Adrenal gland (tissue), 12 donors: ENCODE results near the gene NNT. TPM values are rescaled to one million over a fixed set of nuclear protein-coding genes. Genes with fewer than 3 reads are reported as not detected.

ENCODE experiments used
- DNase-seq, 7 donors: peaks; one replicate each; pipeline ENCODE4 v3.0.0-alpha.2; 2019 to 2020
- H3K27ac ChIP-seq, 5 donors: fragments of 200-600 bp; sonication (generic) in 4 of 5; 1 replicate in 3 of 5; 2 replicates in 2 of 5; pipeline versions ENCODE4 v1.5.1 to v1.8.0; 2016 to 2020; ENCODE audit warnings: mild to moderate bottlenecking in 1 of 5
- H3K27me3 ChIP-seq: fragments of 200-600 bp; 2 replicates; pipeline ENCODE4 v1.8.0; 2021
- H3K36me3 ChIP-seq, 2 donors: fragments of 200-600 bp; replicated peaks in 1 of 2; 1 replicate in 1 of 2; 2 replicates in 1 of 2; pipeline versions ENCODE4 v1.5.1 to v1.8.0; 2018 to 2022
- H3K4me1 ChIP-seq, 2 donors: fragments of 200-600 bp; replicated peaks in 1 of 2; 1 replicate in 1 of 2; 2 replicates in 1 of 2; pipeline versions ENCODE4 v1.5.1 to v1.8.0; 2018 to 2021
- H3K4me3 ChIP-seq, 4 donors: fragments of 200-600 bp; sonication (generic) in 3 of 4; one replicate each; pipeline ENCODE4 v1.5.1; 2016 to 2018
- H3K9me3 ChIP-seq, 3 donors: fragments of 200-600 bp; sonication (generic) in 1 of 3; replicated peaks in 1 of 3; 1 replicate in 2 of 3; 2 replicates in 1 of 3; pipeline versions ENCODE4 v1.5.1 to v1.8.0; 2016 to 2021
- CTCF ChIP-seq, 6 experiments: fragments of 450-650 bp in 4 of 6; fragments of 200-600 bp in 2 of 6; sonication (generic) in 1 of 6; IDR thresholded peaks; 1 replicate in 5 of 6; 2 replicates in 1 of 6; pipeline versions ENCODE4 v1.5.1 to v1.8.0; 2016 to 2021; ENCODE audit warnings: antibody characterized with exemption in 6 of 6, mild to moderate bottlenecking in 2 of 6, moderate library complexity in 1 of 6
- POLR2A ChIP-seq, 2 donors: fragments of 450-650 bp; IDR thresholded peaks; one replicate each; pipeline ENCODE4 v1.6.1; 2017; ENCODE audit warnings: antibody characterized with exemption in 2 of 2, mild to moderate bottlenecking in 2 of 2, moderate library complexity in 1 of 2
- WGBS, 4 donors: extraction: QIAGEN DNeasy Blood & Tissue Kit in 2 of 4; methylation state at CpG; one replicate each; pipeline versions ENCODE4 v1.1.5 to v1.1.7; 2013 to 2017; 5-methylcytosine and 5-hydroxymethylcytosine counted together
- intact Hi-C, 2 donors: fragments of 100-400 bp; cut with DNase I; formaldehyde crosslinking; loops; one replicate each; pipeline versions ENCODE4 v1.14.1 to v1.15.0; 2022 to 2023
- polyA plus RNA-seq, 3 donors: library from polyadenylated mRNA; stranded (reverse); fragments of 200-250 nt in 2 of 3; fragments of 350-450 nt in 1 of 3; fragmentation: Illumina TruSeq in 1 of 3; extraction: RNeasy Lipid Tissue Mini Kit (QIAGEN cat#74804) in 1 of 3; gene quantifications; one replicate each; pipeline ENCODE4 v1.2.3, GENCODE V29; 2013 to 2014
- total RNA-seq, 9 donors: library from RNA; depleted of rRNA in 4 of 9; stranded (reverse); fragments of >200 nt in 4 of 9; fragments of 120-200 nt in 1 of 9; fragmentation: NEBNext Ultra II Directional in 1 of 9; extraction: Animal tissue kit (Norgen Biotek cat#: 25700) in 1 of 9; gene quantifications; one replicate each; pipeline versions ENCODE4 v1.1.0 to v1.2.4, GENCODE V29; 2013 to 2023
- donor health status: healthy with polysubstance abuse.
- donor health status: Bipolar disorder and iron deficiency.
- donor health status: DM: yes; HTN: yes; CAD: no.
- donor health status: DM: no; HTN: no; CAD: no.
- donor health status: DM: no; HTN: no; CAD: no.
- donor health status: DM: yes; HTN: yes; CAD: no.

Gene NNT
- total and polyA plus RNA-seq, 12 donors: 6.9 to 104 (median 59.1) TPM

- H3K36me3 ChIP-seq: no peaks in the 10 kb centered on the region
- no peak overlapping the region for H3K4me3 ChIP-seq
- no peaks in the 10 kb centered on the region for H3K9me3 ChIP-seq
- WGBS, 4 donors: 80 to 90% (median 82%) methylated on average over 3 of the region's 3 CpGs
- TF ChIP-seq POLR2A (IDR thresholded peaks at IDR 0.05) (no peak), CTCF (IDR thresholded peaks at IDR 0.05) (no peak)
- H3K27me3 ChIP-seq: no peaks in the 10 kb centered on the region
- DNase-seq: no peak
- intact Hi-C loops: no loop called here
- no peaks in the 10 kb centered on the region for H3K4me1 ChIP-seq
- H3K27ac ChIP-seq: no peak overlapping the region
Measured at GRCh38 chr5:43675357-43675756, 72.4 kb downstream of the NNT start.

- no peaks in the 10 kb centered on the region for H3K4me1 ChIP-seq
- WGBS, 4 donors: 82 to 89% (median 84%) methylated on average over 2 of the region's 2 CpGs
- DNase-seq: no peak
- H3K36me3 ChIP-seq: no peaks in the 10 kb centered on the region
- no peak overlapping the region for H3K4me3 ChIP-seq
- H3K27ac ChIP-seq: no peak overlapping the region
- intact Hi-C loops: no loop called here
- H3K27me3 ChIP-seq: no peaks in the 10 kb centered on the region
- H3K9me3 ChIP-seq: no peaks in the 10 kb centered on the region
- TF ChIP-seq CTCF (IDR thresholded peaks at IDR 0.05) (no peak), POLR2A (IDR thresholded peaks at IDR 0.05) (no peak)
Measured at GRCh38 chr5:43676083-43676840, 73.3 kb downstream of the NNT start.

- H3K4me1 ChIP-seq: no peaks in the 10 kb centered on the region
- no peaks in the 10 kb centered on the region for H3K27me3 ChIP-seq
- 93 to 95% (median 93%) methylated on average over 4 of the region's 4 CpGs for WGBS, 4 donors
- no peak for DNase-seq
- no peak overlapping the region for H3K27ac ChIP-seq
- H3K36me3 ChIP-seq: no peaks in the 10 kb centered on the region
- intact Hi-C loops: no loop called here
- no peak overlapping the region for H3K4me3 ChIP-seq
- no peak for TF ChIP-seq POLR2A (IDR thresholded peaks at IDR 0.05)
- TF ChIP-seq CTCF (IDR thresholded peaks at IDR 0.05): no peak
- H3K9me3 ChIP-seq: no peaks in the 10 kb centered on the region
Measured at GRCh38 chr5:43677253-43677652, 74.3 kb downstream of the NNT start.

GRCh38 chr5:43679214-43679613 is 76.2 kb downstream of the NNT start:
- no peak for TF ChIP-seq POLR2A (IDR thresholded peaks at IDR 0.05)
- TF ChIP-seq CTCF (IDR thresholded peaks at IDR 0.05): no peak
- H3K27ac ChIP-seq: no peak overlapping the region

More at GRCh38 chr5:43679214-43679613, 76.2 kb downstream of the NNT start:
- Histone ChIP-seq H3K9me3 (no peaks in the 10 kb centered on the region), H3K36me3 (no peaks in the 10 kb centered on the region), H3K27me3 (no peaks in the 10 kb centered on the region), H3K4me1 (peaks cover under 1 to 11% of the 10 kb centered on the region in 2 donors), H3K4me3 (no peak overlapping the region)
- WGBS, 4 donors: 80 to 94% (median 90%) methylated on average over 3 of the region's 3 CpGs
- intact Hi-C loops: no loop called here
- no peak for DNase-seq
